ENCODE data around the gene EFCAB14.

DNA sequence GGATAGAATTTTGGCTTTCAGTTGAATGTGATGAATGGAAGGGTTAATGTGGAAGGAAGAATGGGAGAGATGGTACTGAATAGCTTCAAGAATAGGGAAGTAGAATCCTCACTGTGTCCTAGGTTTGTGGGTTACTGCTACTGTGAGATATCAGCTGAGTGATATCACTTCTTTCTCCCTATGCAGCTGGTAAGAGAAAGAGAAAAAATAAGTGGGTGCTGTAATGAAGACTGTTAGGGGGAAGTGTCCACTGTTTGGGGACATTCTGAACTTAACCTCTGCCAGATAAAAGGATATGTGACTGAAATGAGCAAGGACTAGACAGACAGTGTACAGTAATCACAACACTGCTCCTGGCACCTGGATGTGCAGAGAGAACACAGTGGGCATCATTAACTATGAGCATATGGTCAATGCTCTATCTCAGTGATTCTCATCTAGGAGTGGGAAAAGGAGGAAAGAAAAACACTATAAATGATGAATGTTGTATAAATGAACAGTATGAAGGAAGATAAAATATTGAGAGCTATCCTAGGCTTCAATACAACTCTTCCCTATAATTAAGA is 76.7 kb downstream of the EFCAB14 start:
- TF ChIP-seq, protein P1, sequence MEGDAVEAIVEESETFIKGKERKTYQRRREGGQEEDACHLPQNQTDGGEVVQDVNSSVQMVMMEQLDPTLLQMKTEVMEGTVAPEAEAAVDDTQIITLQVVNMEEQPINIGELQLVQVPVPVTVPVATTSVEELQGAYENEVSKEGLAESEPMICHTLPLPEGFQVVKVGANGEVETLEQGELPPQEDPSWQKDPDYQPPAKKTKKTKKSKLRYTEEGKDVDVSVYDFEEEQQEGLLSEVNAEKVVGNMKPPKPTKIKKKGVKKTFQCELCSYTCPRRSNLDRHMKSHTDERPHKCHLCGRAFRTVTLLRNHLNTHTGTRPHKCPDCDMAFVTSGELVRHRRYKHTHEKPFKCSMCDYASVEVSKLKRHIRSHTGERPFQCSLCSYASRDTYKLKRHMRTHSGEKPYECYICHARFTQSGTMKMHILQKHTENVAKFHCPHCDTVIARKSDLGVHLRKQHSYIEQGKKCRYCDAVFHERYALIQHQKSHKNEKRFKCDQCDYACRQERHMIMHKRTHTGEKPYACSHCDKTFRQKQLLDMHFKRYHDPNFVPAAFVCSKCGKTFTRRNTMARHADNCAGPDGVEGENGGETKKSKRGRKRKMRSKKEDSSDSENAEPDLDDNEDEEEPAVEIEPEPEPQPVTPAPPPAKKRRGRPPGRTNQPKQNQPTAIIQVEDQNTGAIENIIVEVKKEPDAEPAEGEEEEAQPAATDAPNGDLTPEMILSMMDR (IDR thresholded peaks at IDR 0.05): no peak
- TF ChIP-seq POLR2A (IDR thresholded peaks at IDR 0.05): no peak

Measured in thyroid gland (tissue), 4 donors.